HepG2 (cell line): Measurements from ENCODE around the gene ASCC2. TPM values are rescaled to one million over a fixed set of nuclear protein-coding genes. Genes with fewer than 3 reads are reported as not detected.

Experiments
- ATAC-seq: fragments of 200-7000 bp; cut with Tn5 transposase; 3 replicates; pipeline ENCODE4 v1.9.1; 2020; ENCODE audit warnings: mild to moderate bottlenecking, moderate library complexity
- BruUV-seq: library from RNA; stranded (reverse); fragments of 400-500 nt; replicated peaks from 2 replicates; lab custom pipeline; 2021; lab: Mats Ljungman, UMichigan
- CTCF ChIA-PET: fragments of 300-600 bp; formaldehyde crosslinking; extraction: SDS; loops from one replicate; lab custom pipeline; 2021; ENCODE audit warnings: low total read pairs, inconsistent platforms, low intra/inter-chr PET ratio; lab: Yijun Ruan, JAX
- POLR2A ChIA-PET: fragments of 350-600 bp; sonication (Branson Sonifier 250); formaldehyde crosslinking; loops from one replicate; lab custom pipeline; 2020; ENCODE audit warnings: antibody characterized with exemption, inconsistent platforms; lab: Yijun Ruan, JAX
- DNase-seq: peaks from one replicate; pipeline ENCODE4 v3.0.0-alpha.2; 2015; ENCODE audit warnings: low spot score
- FAIRE-seq: peaks from 3 replicates; lab custom pipeline; 2011; peaks lifted over from hg19 to GRCh38; lab: Jason Lieb, UNC
- H2AFZ ChIP-seq: one replicate; pipeline ENCODE4 v1.6.1; 2011; ENCODE audit warnings: low read length, inconsistent platforms
- H3K27ac ChIP-seq: fragments of 300-600 bp; 3 replicates; pipeline ENCODE4 v1.8.0; 2011; ENCODE audit warnings: mixed run types, mild to moderate bottlenecking, mixed read lengths, low read length, inconsistent platforms; ENCODE audit not compliant: insufficient read depth; ENCODE audit errors: extremely low read length
- H3K27me3 ChIP-seq, 2 experiments: fragments of 200-600 bp in 1 of 2; 2 replicates in 1 of 2; 3 replicates in 1 of 2; pipeline versions ENCODE4 v1.6.0 to v1.8.0; 2011; ENCODE audit warnings: low read length in 2 of 2, mild to moderate bottlenecking in 2 of 2, moderate library complexity in 2 of 2, inconsistent platforms in 1 of 2; ENCODE audit not compliant: insufficient read depth in 2 of 2, control insufficient read depth in 1 of 2
- H3K36me3 ChIP-seq, 2 experiments: fragments of 200-600 bp in 1 of 2; replicated peaks in 1 of 2; 2 replicates in 1 of 2; 3 replicates in 1 of 2; pipeline versions ENCODE4 v1.5.1 to v1.8.0; 2011; ENCODE audit warnings: low read length in 2 of 2, inconsistent platforms in 1 of 2; ENCODE audit not compliant: insufficient read depth in 2 of 2, control insufficient read depth in 1 of 2
- H3K4me1 ChIP-seq: 2 replicates; pipeline ENCODE4 v1.5.1; 2012; ENCODE audit warnings: low read length, inconsistent platforms; ENCODE audit not compliant: insufficient read depth
- H3K4me2 ChIP-seq: 2 replicates; pipeline ENCODE4 v1.6.0; 2011; ENCODE audit warnings: low read depth, low read length, inconsistent platforms
- H3K4me3 ChIP-seq, 3 experiments: fragments of 200-600 bp in 1 of 3; sonication (generic), shearing (Covaris generic) in 1 of 3; replicated peaks in 1 of 3; 2 replicates each; pipeline ENCODE4 v1.5.1; 2011 to 2016; ENCODE audit warnings: low read length in 3 of 3, inconsistent platforms in 2 of 3, low read depth in 2 of 3, mild to moderate bottlenecking in 2 of 3, control low read depth in 1 of 3, mixed read lengths in 1 of 3; ENCODE audit not compliant: insufficient read depth in 1 of 3
- H3K79me2 ChIP-seq: one replicate; pipeline ENCODE4 v1.6.1; 2011; ENCODE audit warnings: low read length, inconsistent platforms; ENCODE audit not compliant: insufficient read depth
- H3K9ac ChIP-seq: 2 replicates; pipeline ENCODE4 v1.6.0; 2011; ENCODE audit warnings: mild to moderate bottlenecking, low read depth, low read length, inconsistent platforms; ENCODE audit not compliant: insufficient read depth
- H3K9me3 ChIP-seq: 2 replicates; pipeline ENCODE4 v1.5.1; 2012; ENCODE audit warnings: mild to moderate bottlenecking, low read length
- H4K20me1 ChIP-seq: 2 replicates; pipeline ENCODE4 v1.6.0; 2011; ENCODE audit warnings: inconsistent platforms, mild to moderate bottlenecking, low read length, moderate library complexity; ENCODE audit not compliant: insufficient read depth
- AGO1 ChIP-seq: fragments of 200-400 bp; formaldehyde crosslinking; IDR thresholded peaks from 2 replicates; pipeline ENCODE4 v1.6.1; 2017; ENCODE audit warnings: mild to moderate bottlenecking, low read depth, low read length, moderate library complexity; ENCODE audit not compliant: poor library complexity, severe bottlenecking
- ARID2 ChIP-seq: sonication (generic); formaldehyde crosslinking; IDR thresholded peaks from 2 replicates; pipeline ENCODE4 v1.8.1; 2022; ENCODE audit warnings: mild to moderate bottlenecking, missing genetic modification reagents, borderline replicate concordance
- ATRX ChIP-seq: sonication (generic); formaldehyde crosslinking; IDR thresholded peaks from 2 replicates; pipeline ENCODE4 v1.4.0; 2020; ENCODE audit warnings: missing genetic modification reagents, borderline replicate concordance
- FOSL1 ChIP-seq: sonication (generic); formaldehyde crosslinking; IDR thresholded peaks from 2 replicates; pipeline ENCODE4 v1.9.0; 2021; ENCODE audit warnings: missing genetic modification reagents, borderline replicate concordance
- GLMP ChIP-seq: sonication (generic); formaldehyde crosslinking; IDR thresholded peaks from 2 replicates; pipeline ENCODE4 v1.9.0; 2021; ENCODE audit warnings: missing genetic modification reagents, mild to moderate bottlenecking, borderline replicate concordance
- KDM3A ChIP-seq: IDR thresholded peaks from 2 replicates; pipeline ENCODE4 v1.6.1; 2018; ENCODE audit warnings: low read depth, missing compliant biosample characterization
- MEIS2 ChIP-seq: sonication (generic); formaldehyde crosslinking; IDR thresholded peaks from 2 replicates; pipeline ENCODE4 v1.9.0; 2021; ENCODE audit warnings: mild to moderate bottlenecking, missing genetic modification reagents
- RAD51 ChIP-seq: fragments of 450-650 bp; IDR thresholded peaks from 2 replicates; pipeline ENCODE4 v1.6.1; 2016; ENCODE audit warnings: borderline replicate concordance
- RFX1 ChIP-seq: fragments of 450-650 bp; IDR thresholded peaks from 2 replicates; pipeline ENCODE4 v1.6.1; 2017
- RFX5 ChIP-seq: IDR thresholded peaks from 2 replicates; pipeline ENCODE4 v1.6.1; 2011; ENCODE audit warnings: low read depth, low read length, improper control_type of control experiment
- SMAD1 ChIP-seq: sonication (generic); formaldehyde crosslinking; IDR thresholded peaks from 2 replicates; pipeline ENCODE4 v1.4.0; 2020; ENCODE audit warnings: missing genetic modification reagents, low read depth, mild to moderate bottlenecking, borderline replicate concordance
- SP2 ChIP-seq: sonication (generic); formaldehyde crosslinking; IDR thresholded peaks from 2 replicates; pipeline ENCODE4 v1.5.1; 2020; ENCODE audit warnings: mild to moderate bottlenecking, missing genetic modification reagents
- ZNF232 ChIP-seq: sonication (generic); formaldehyde crosslinking; IDR thresholded peaks from 2 replicates; pipeline ENCODE4 v1.4.0; 2020; ENCODE audit warnings: missing genetic modification reagents, borderline replicate concordance
- ZNF383 ChIP-seq: sonication (generic); formaldehyde crosslinking; IDR thresholded peaks from 2 replicates; pipeline ENCODE4 v1.4.0; 2020; ENCODE audit warnings: missing genetic modification reagents, mild to moderate bottlenecking, borderline replicate concordance
- ZNF652 ChIP-seq: IDR thresholded peaks from 2 replicates; pipeline ENCODE4 v1.6.1; 2016; ENCODE audit warnings: low read depth, borderline replicate concordance
- ZNF678 ChIP-seq: sonication (generic); formaldehyde crosslinking; IDR thresholded peaks from 2 replicates; pipeline ENCODE4 v1.4.0; 2020; ENCODE audit warnings: mild to moderate bottlenecking, missing genetic modification reagents
- ZNF7 ChIP-seq: IDR thresholded peaks from 2 replicates; pipeline ENCODE4 v1.6.1; 2016; ENCODE audit warnings: missing biosample characterization, missing genetic modification reagents
- ZNF713 ChIP-seq: sonication (generic); formaldehyde crosslinking; IDR thresholded peaks from 2 replicates; pipeline ENCODE4 v1.4.0; 2020; ENCODE audit warnings: mild to moderate bottlenecking, missing genetic modification reagents
- ZXDC ChIP-seq: sonication (generic); formaldehyde crosslinking; IDR thresholded peaks from 2 replicates; pipeline ENCODE4 v1.5.0; 2020; ENCODE audit warnings: mild to moderate bottlenecking, missing genetic modification reagents
- WGBS: methylation state at CpG from one replicate; pipeline ENCODE4 v1.1.6; 2017; ENCODE audit warnings: low lambda C conversion rate; 5-methylcytosine and 5-hydroxymethylcytosine counted together
- in situ Hi-C: cut with HindIII; loops from 2 replicates; pipeline ENCODE4 v1.10.0; 2017; ENCODE audit warnings: low pct_unique_long_range_greater_than_20kb; ENCODE audit not compliant: extremely low pct_ligation_motif_present
- intact Hi-C: fragments of 100-400 bp; cut with micrococcal nuclease; formaldehyde crosslinking; loops from one replicate; pipeline ENCODE4 v1.10.0; 2022; ENCODE audit not compliant: unreplicated experiment
- polyA plus RNA-seq, 8 experiments: library from polyadenylated mRNA; depleted of rRNA in 3 of 8; stranded (reverse) in 7 of 8; unstranded in 1 of 8; fragments of >200 nt; fragmentation: Illumina TruSeq in 4 of 8; extraction: Trizol in 4 of 8; gene quantifications; 2 replicates each; pipeline versions ENCODE4 v1.2.1 to v1.2.3, GENCODE V29; 2011 to 2016; ENCODE audit warnings: low read depth in 4 of 8, missing spikeins in 1 of 8, mixed read lengths in 1 of 8; ENCODE audit not compliant: insufficient read depth in 1 of 8
- total RNA-seq, 5 experiments: library from RNA; depleted of rRNA; stranded (reverse); fragments of >200 nt; fragmentation: Illumina TruSeq; extraction: Trizol; gene quantifications; 2 replicates each; pipeline ENCODE4 v1.2.3, GENCODE V29; 2016; ENCODE audit warnings: low read depth in 1 of 5

The ASCC2 gene
- total and polyA plus RNA-seq, 2 of the 13 experiments (the other 11 are each of a cell fraction or from before 2014, with no cell fraction given), result 26.2 to 26.3 TPM

- Histone ChIP-seq H2AFZ (no peak overlapping the region), H3K27me3 (no peaks in the 10 kb centered on the region), H3K36me3 (peaks cover 39 to 68% of the 10 kb centered on the region in 2 experiments), H3K9ac (no peak overlapping the region), H3K4me1 (peaks cover 30% of the 10 kb centered on the region), H3K4me3 (no peak overlapping the region), H3K27ac (no peak overlapping the region), H3K4me2 (no peak overlapping the region), H3K9me3 (no peaks in the 10 kb centered on the region), H4K20me1 (no peaks in the 10 kb centered on the region), H3K79me2 (no peaks in the 10 kb centered on the region)
- intact Hi-C loops (no loop called here), in situ Hi-C loops (no loop called here)
- TF ChIP-seq AGO1 (no peak), SP2 (no peak), FOSL1 (CRISPR knock-in tag) (no peak), RFX5 (no peak), ZNF383 (CRISPR knock-in tag) (no peak), MEIS2 (CRISPR knock-in tag) (no peak), ATRX (no peak), KDM3A (no peak), ZXDC (CRISPR knock-in tag) (no peak), GLMP (CRISPR knock-in tag) (no peak), RAD51 (no peak), ZNF678 (CRISPR knock-in tag) (no peak), ZNF7 (no peak), ZNF713 (CRISPR knock-in tag) (no peak), ZNF652 (CRISPR knock-in tag) (no peak), SMAD1 (CRISPR knock-in tag) (no peak), ARID2 (CRISPR knock-in tag) (no peak), ZNF232 (CRISPR knock-in tag) (no peak), RFX1 (no peak)
- WGBS, result 99% methylated on average over 5 of the region's 8 CpGs
- BruUV-seq, result no TSS peak
- POLR2A ChIA-PET, result no interaction called here
- CTCF ChIA-PET, result no interaction called here
- ATAC-seq, result no peak
- DNase-seq, result no peak
- FAIRE-seq, result no peak
These were observed 36.3 kb downstream of the ASCC2 start for GRCh38 chr22:29801796-29802195.
